ENCODE results near the gene PPP2R2D. TPM values are rescaled to one million over a fixed set of nuclear protein-coding genes. Genes with fewer than 3 reads are reported as not detected.

PPP2R2D gene
- total RNA-seq, 1 experiment from 2014 or later, result 40.3 TPM

GRCh38 chr10:131885391-131886165 lies 15.2 kb upstream of the PPP2R2D start:
- 0 out of 2 replicates have a peak overlapping the region, but pooled peaks have one; percentile 36 for H2AFZ ChIP-seq (ENCODE audit: low read length)
- H3K9me2 ChIP-seq (replicated peaks; ENCODE audit: low read length), result no peaks in the 10 kb centered on the region
- peaks cover 16% of the 10 kb centered on the region for H3K4me1 ChIP-seq (ENCODE audit: insufficient read depth, low read length)
- H3K4me3 ChIP-seq (ENCODE audit: low read length), result no peak overlapping the region
- no peak overlapping the region for H3K9ac ChIP-seq (ENCODE audit: low read length)
- H3K27me3 ChIP-seq (ENCODE audit: low read length), result no peaks in the 10 kb centered on the region
- no peaks in the 10 kb centered on the region for H3K79me2 ChIP-seq (ENCODE audit: low read length)
- no peak overlapping the region for H3K27ac ChIP-seq (ENCODE audit: low read length)
- H3K9me3 ChIP-seq (ENCODE audit: low read length), result no peaks in the 10 kb centered on the region
- ATAC-seq (peak; percentile 86), DNase-seq (peak; percentile 73)
- intact Hi-C loops (cut with micrococcal nuclease), result loop anchor here (1.0 to 5.0 kb wide), 2 partner anchors 97 to 138 kb away; partner anchors contain the start of gene BNIP3
- BruUV-seq (replicated peaks), result no TSS peak
- peak; percentile 86 for TF ChIP-seq CTCF (conservative IDR thresholded peaks at IDR 0.05; ENCODE audit: low read depth, low read length)
- TF ChIP-seq EZH2phosphoT487 (IDR thresholded peaks at IDR 0.05; ENCODE audit: borderline replicate concordance, low read length), result no peak
- CTCF ChIA-PET, result interaction anchor here (0.7 to 1.5 kb wide), 2 partner anchors 58 to 59 kb away, joined by 4 to 13 read pairs; no protein-coding TSS in a partner anchor
- peak overlapping the region; percentile 60 for H3K4me2 ChIP-seq (ENCODE audit: low read length)
- H3K36me3 ChIP-seq (ENCODE audit: low read depth, low read length), result no peaks in the 10 kb centered on the region
- no peaks in the 10 kb centered on the region for H4K20me1 ChIP-seq (ENCODE audit: low read length)
- POLR2A ChIA-PET (ENCODE audit: unreplicated experiment), result no interaction called here
- H3F3A ChIP-seq (ENCODE audit: low read length, unreplicated experiment), result no peaks in the 10 kb centered on the region

GRCh38 chr10:131886237-131886636 lies 14.6 kb upstream of the PPP2R2D start:
- no peak overlapping the region for H3K4me2 ChIP-seq (ENCODE audit: low read length)
- ChIA-PET POLR2A (ENCODE audit: unreplicated experiment) (no interaction called here), CTCF (interaction anchor here (0.7 to 1.5 kb wide), 2 partner anchors 57 to 58 kb away, joined by 4 to 13 read pairs; no protein-coding TSS in a partner anchor)
- ATAC-seq (no peak), DNase-seq (no peak)
- H4K20me1 ChIP-seq (ENCODE audit: low read length), result no peaks in the 10 kb centered on the region
- H3K27me3 ChIP-seq (ENCODE audit: low read length), result no peaks in the 10 kb centered on the region
- no TSS peak for BruUV-seq (replicated peaks)
- no peak overlapping the region for H3K4me3 ChIP-seq (ENCODE audit: low read length)
- no peaks in the 10 kb centered on the region for H3K9me2 ChIP-seq (replicated peaks; ENCODE audit: low read length)
- no peak overlapping the region for H2AFZ ChIP-seq (ENCODE audit: low read length)
- H3K27ac ChIP-seq (ENCODE audit: low read length), result no peak overlapping the region
- H3K4me1 ChIP-seq (ENCODE audit: insufficient read depth, low read length), result peaks cover 16% of the 10 kb centered on the region
- H3K36me3 ChIP-seq (ENCODE audit: low read depth, low read length), result no peaks in the 10 kb centered on the region
- H3K79me2 ChIP-seq (ENCODE audit: low read length), result no peaks in the 10 kb centered on the region
- intact Hi-C loops (cut with micrococcal nuclease), result loop anchor here (5.0 kb wide), 1 partner anchor 96 kb away; the partner anchor contains the start of gene BNIP3
- TF ChIP-seq EZH2phosphoT487 (IDR thresholded peaks at IDR 0.05; ENCODE audit: borderline replicate concordance, low read length), result no peak
- no peak for TF ChIP-seq CTCF (conservative IDR thresholded peaks at IDR 0.05; ENCODE audit: low read depth, low read length)
- no peak for TF ChIP-seq EZH2 (IDR thresholded peaks at IDR 0.05; ENCODE audit: low read length, unreplicated experiment)
- no peak overlapping the region for H3K9ac ChIP-seq (ENCODE audit: low read length)
- no peaks in the 10 kb centered on the region for H3K9me3 ChIP-seq (ENCODE audit: low read length)
- H3F3A ChIP-seq (ENCODE audit: low read length, unreplicated experiment), result no peaks in the 10 kb centered on the region

- ChIA-PET CTCF (interaction anchor here (1.2 kb wide), 1 partner anchor 135 kb away, joined by 4 read pairs; no protein-coding TSS in a partner anchor), POLR2A (ENCODE audit: unreplicated experiment) (no interaction called here)
- no peak overlapping the region for H2AFZ ChIP-seq (ENCODE audit: low read length)
- H3K79me2 ChIP-seq (ENCODE audit: low read length), result no peaks in the 10 kb centered on the region
- no peaks in the 10 kb centered on the region for H3F3A ChIP-seq (ENCODE audit: low read length, unreplicated experiment)
- intact Hi-C loops (cut with micrococcal nuclease), result loop anchor here (1.0 to 5.0 kb wide), 3 partner anchors 12 to 94 kb away; partner anchors contain the start of gene BNIP3
- no peak overlapping the region for H3K9ac ChIP-seq (ENCODE audit: low read length)
- BruUV-seq (replicated peaks), result no TSS peak
- H3K27ac ChIP-seq (ENCODE audit: low read length), result peak overlapping the region; percentile 60
- peak; percentile 88 for DNase-seq
- H3K4me3 ChIP-seq (ENCODE audit: low read length), result no peak overlapping the region
- H3K4me2 ChIP-seq (ENCODE audit: low read length), result 0 out of 2 replicates have a peak overlapping the region, but pooled peaks have one; percentile 2
- ATAC-seq, result peak; percentile 60
- H3K4me1 ChIP-seq (ENCODE audit: insufficient read depth, low read length), result peaks cover 16% of the 10 kb centered on the region
- H3K27me3 ChIP-seq (ENCODE audit: low read length), result no peaks in the 10 kb centered on the region
- no peaks in the 10 kb centered on the region for H3K9me2 ChIP-seq (replicated peaks; ENCODE audit: low read length)
- H3K9me3 ChIP-seq (ENCODE audit: low read length), result no peaks in the 10 kb centered on the region
- H4K20me1 ChIP-seq (ENCODE audit: low read length), result no peaks in the 10 kb centered on the region
- no peaks in the 10 kb centered on the region for H3K36me3 ChIP-seq (ENCODE audit: low read depth, low read length)
- no peak for TF ChIP-seq EZH2phosphoT487 (IDR thresholded peaks at IDR 0.05; ENCODE audit: borderline replicate concordance, low read length)
- no peak for TF ChIP-seq EZH2 (IDR thresholded peaks at IDR 0.05; ENCODE audit: low read length, unreplicated experiment)
- no peak for TF ChIP-seq CTCF (conservative IDR thresholded peaks at IDR 0.05; ENCODE audit: low read depth, low read length)
Measured at GRCh38 chr10:131888186-131888604, 12.6 kb upstream of the PPP2R2D start.

All from PC-3 (cell line).